CD14-positive monocyte (primary cell): ENCODE data around the gene HTR1B. TPM values are rescaled to one million over a fixed set of nuclear protein-coding genes. Genes with fewer than 3 reads are reported as not detected.

Experiments used
- DNase-seq, 3 donors: peaks; one replicate each; pipeline ENCODE4 v3.0.0-alpha.2; 2011 to 2022
- H2AFZ ChIP-seq: 2 replicates; pipeline ENCODE4 v1.6.0; 2012; ENCODE audit warnings: mild to moderate bottlenecking, low read depth, low read length, inconsistent platforms; ENCODE audit not compliant: insufficient read depth, poor library complexity, severe bottlenecking
- H3K27ac ChIP-seq, 2 donors: 1 replicate in 1 of 2; 2 replicates in 1 of 2; pipeline ENCODE4 v1.5.1; 2012 to 2013; ENCODE audit warnings: low read length in 2 of 2, control low read depth in 1 of 2, inconsistent platforms in 1 of 2, low read depth in 1 of 2, mild to moderate bottlenecking in 1 of 2
- H3K27me3 ChIP-seq, 2 donors: one replicate each; pipeline versions ENCODE4 v1.6.0 to v1.6.1; 2011 to 2013; ENCODE audit warnings: low read length in 2 of 2; ENCODE audit not compliant: control insufficient read depth in 2 of 2, insufficient read depth in 2 of 2
- H3K36me3 ChIP-seq, 2 donors: replicated peaks in 1 of 2; 1 replicate in 1 of 2; 2 replicates in 1 of 2; pipeline versions ENCODE4 v1.5.1 to v1.6.1; 2012 to 2013; ENCODE audit warnings: low read length in 2 of 2, control low read depth in 1 of 2, inconsistent platforms in 1 of 2, mild to moderate bottlenecking in 1 of 2; ENCODE audit not compliant: insufficient read depth in 2 of 2, control insufficient read depth in 1 of 2
- H3K4me1 ChIP-seq, 2 donors: 1 replicate in 1 of 2; 2 replicates in 1 of 2; pipeline versions ENCODE4 v1.5.1 to v1.6.1; 2012 to 2013; ENCODE audit warnings: low read length in 2 of 2, control low read depth in 1 of 2, inconsistent platforms in 1 of 2, mild to moderate bottlenecking in 1 of 2, moderate library complexity in 1 of 2; ENCODE audit not compliant: insufficient read depth in 2 of 2, control insufficient read depth in 1 of 2
- H3K4me2 ChIP-seq: replicated peaks from 2 replicates; pipeline ENCODE3; 2012; ENCODE audit warnings: low read length, moderate library complexity, mild to moderate bottlenecking; ENCODE audit not compliant: poor library complexity, severe bottlenecking; ENCODE audit errors: extremely low read depth
- H3K4me3 ChIP-seq, 3 experiments: fragments of 200-600 bp in 1 of 3; sonication (generic) in 1 of 3; replicated peaks in 1 of 3; 1 replicate in 2 of 3; 2 replicates in 1 of 3; pipeline ENCODE4 v1.5.1; 2011 to 2013; ENCODE audit warnings: low read length in 3 of 3, mild to moderate bottlenecking in 3 of 3, control low read depth in 2 of 3, low read depth in 2 of 3, inconsistent platforms in 1 of 3, moderate library complexity in 1 of 3
- H3K79me2 ChIP-seq: 2 replicates; pipeline ENCODE4 v1.6.0; 2012; ENCODE audit warnings: mild to moderate bottlenecking, control low read depth, inconsistent platforms, low read length, moderate library complexity; ENCODE audit not compliant: insufficient read depth
- H3K9ac ChIP-seq: 2 replicates; pipeline ENCODE4 v1.6.0; 2017; ENCODE audit warnings: low read length, mild to moderate bottlenecking; ENCODE audit not compliant: insufficient read depth, poor library complexity, severe bottlenecking
- H3K9me3 ChIP-seq, 2 donors: replicated peaks in 1 of 2; 1 replicate in 1 of 2; 2 replicates in 1 of 2; pipeline versions ENCODE4 v1.5.1 to v1.6.1; 2012 to 2013; ENCODE audit warnings: low read length in 2 of 2, control low read depth in 1 of 2; ENCODE audit not compliant: control insufficient read depth in 1 of 2, insufficient read depth in 1 of 2
- H4K20me1 ChIP-seq: 2 replicates; pipeline ENCODE4 v1.6.0; 2012; ENCODE audit warnings: mild to moderate bottlenecking, low read length, control low read depth, moderate library complexity; ENCODE audit not compliant: insufficient read depth
- H3K27ac Mint-ChIP-seq, 7 donors: one replicate each; pipeline ENCODE4 v1.8.0; 2020; ENCODE audit warnings: mild to moderate bottlenecking in 7 of 7, mixed read lengths in 7 of 7, moderate library complexity in 6 of 7, inconsistent platforms in 2 of 7
- H3K27me3 Mint-ChIP-seq, 3 donors: one replicate each; pipeline ENCODE4 v1.8.0; 2021 to 2022; ENCODE audit warnings: low read depth in 3 of 3, mild to moderate bottlenecking in 3 of 3, mixed read lengths in 3 of 3, moderate library complexity in 3 of 3, inconsistent platforms in 1 of 3
- H3K36me3 Mint-ChIP-seq, 2 donors: one replicate each; pipeline ENCODE4 v1.8.0; 2020; ENCODE audit warnings: mixed read lengths in 2 of 2, inconsistent platforms in 1 of 2, mild to moderate bottlenecking in 1 of 2
- H3K4me1 Mint-ChIP-seq: one replicate; pipeline ENCODE4 v1.8.0; 2020; ENCODE audit warnings: mild to moderate bottlenecking, mixed read lengths
- H3K4me3 Mint-ChIP-seq, 2 donors: one replicate each; pipeline ENCODE4 v1.8.0; 2020; ENCODE audit warnings: mild to moderate bottlenecking in 2 of 2, mixed read lengths in 2 of 2, moderate library complexity in 1 of 2
- H3K9me3 Mint-ChIP-seq, 7 donors: one replicate each; pipeline ENCODE4 v1.8.0; 2020 to 2022; ENCODE audit warnings: mixed read lengths in 7 of 7, mild to moderate bottlenecking in 6 of 7, moderate library complexity in 6 of 7, inconsistent platforms in 2 of 7
- CTCF ChIP-seq: fragments of 200-600 bp; IDR thresholded peaks from one replicate; pipeline ENCODE4 v1.8.0; 2022; ENCODE audit warnings: antibody characterized with exemption, mild to moderate bottlenecking
- WGBS: methylation state at CpG from one replicate; pipeline ENCODE4 v1.1.5; 2013; ENCODE audit warnings: missing lambda C conversion rate; ENCODE audit not compliant: insufficient coverage; 5-methylcytosine and 5-hydroxymethylcytosine counted together
- intact Hi-C, 2 donors: fragments of 100-400 bp; cut with micrococcal nuclease; formaldehyde crosslinking; loops; one replicate each; pipeline versions ENCODE4 v1.15.0 to v1.15.1; 2023
- polyA plus RNA-seq, 3 donors: library from polyadenylated mRNA; depleted of rRNA in 1 of 3; unstranded in 2 of 3; stranded (reverse) in 1 of 3; fragments of 300-500 nt in 2 of 3; fragments of >200 nt in 1 of 3; fragmentation: Illumina TruSeq in 2 of 3; gene quantifications; 1 replicate in 2 of 3; 2 replicates in 1 of 3; pipeline ENCODE4 v1.2.3, GENCODE V29; 2012 to 2021

Gene HTR1B
- polyA plus RNA-seq, 3 donors, result not detected

GRCh38 chr6:77457720-77458349, 5.5 kb downstream of the HTR1B start:
- Histone ChIP-seq H3K27ac (no peak overlapping the region), H3K36me3 (no peaks in the 10 kb centered on the region), H3K4me1 (peaks cover 1 to 2% of the 10 kb centered on the region in 2 donors), H3K27me3 (peaks cover 17 to 18% of the 10 kb centered on the region in 2 donors), H3K9ac (no peak overlapping the region), H3K4me3 (no peak overlapping the region), H4K20me1 (no peaks in the 10 kb centered on the region), H3K79me2 (no peaks in the 10 kb centered on the region), H3K4me2 (no peak overlapping the region), H3K9me3 (peaks cover 10% of the 10 kb centered on the region in 2 donors), H2AFZ (no peak overlapping the region)
- WGBS, result no CpG with 5 or more reads among the region's 6 CpGs
- H3K36me3 Mint-ChIP-seq, result peaks cover 0 to 9% of the 10 kb centered on the region in 2 donors
- peaks cover 10% of the 10 kb centered on the region for H3K4me1 Mint-ChIP-seq
- peak; percentile 53 for TF ChIP-seq CTCF
- H3K27me3 Mint-ChIP-seq, result peaks cover 14 to 28% (median 17%) of the 10 kb centered on the region in 3 donors
- no peak overlapping the region for H3K4me3 Mint-ChIP-seq
- peaks cover 3 to 11% (median 7%) of the 10 kb centered on the region in 7 donors for H3K9me3 Mint-ChIP-seq
- intact Hi-C loops, result no loop called here
- DNase-seq, result no peak
- H3K27ac Mint-ChIP-seq, result no peak overlapping the region

- H3K36me3 Mint-ChIP-seq, result no peaks in the 10 kb centered on the region
- TF ChIP-seq CTCF, result no peak
- no peaks in the 10 kb centered on the region for H3K4me1 Mint-ChIP-seq
- no peak for DNase-seq
- no peaks in the 10 kb centered on the region for H3K36me3 ChIP-seq
- H3K4me3 Mint-ChIP-seq, result no peak overlapping the region
- no CpG with 5 or more reads among the region's 5 CpGs for WGBS
- peaks cover 0 to under 1% of the 10 kb centered on the region in 2 donors for H3K9me3 ChIP-seq
- H3K27me3 Mint-ChIP-seq, result peaks cover 2 to 16% (median 6%) of the 10 kb centered on the region in 3 donors
- H3K27ac ChIP-seq, result no peak overlapping the region
- no peak overlapping the region for H3K27ac Mint-ChIP-seq
- H3K4me2 ChIP-seq, result no peak overlapping the region
- peaks cover 5 to 6% of the 10 kb centered on the region in 2 donors for H3K27me3 ChIP-seq
- intact Hi-C loops, result no loop called here
- no peaks in the 10 kb centered on the region for H3K4me1 ChIP-seq
- no peak overlapping the region for H3K4me3 ChIP-seq
- no peaks in the 10 kb centered on the region for H3K79me2 ChIP-seq
- no peak overlapping the region for H2AFZ ChIP-seq
- no peak overlapping the region for H3K9ac ChIP-seq
- peaks cover 0 to under 1% (median 0%) of the 10 kb centered on the region in 7 donors for H3K9me3 Mint-ChIP-seq
- no peaks in the 10 kb centered on the region for H4K20me1 ChIP-seq
Measured at GRCh38 chr6:77456531-77457248, 6.6 kb downstream of the HTR1B start.
